NCI-H2029 (cell line): ENCODE data around the gene ADAMTS9.

Source experiments
- DNase-seq: peaks from one replicate; lab custom pipeline; 2025; lab: John Stamatoyannopoulos, UW

ADAMTS9 gene

DNA sequence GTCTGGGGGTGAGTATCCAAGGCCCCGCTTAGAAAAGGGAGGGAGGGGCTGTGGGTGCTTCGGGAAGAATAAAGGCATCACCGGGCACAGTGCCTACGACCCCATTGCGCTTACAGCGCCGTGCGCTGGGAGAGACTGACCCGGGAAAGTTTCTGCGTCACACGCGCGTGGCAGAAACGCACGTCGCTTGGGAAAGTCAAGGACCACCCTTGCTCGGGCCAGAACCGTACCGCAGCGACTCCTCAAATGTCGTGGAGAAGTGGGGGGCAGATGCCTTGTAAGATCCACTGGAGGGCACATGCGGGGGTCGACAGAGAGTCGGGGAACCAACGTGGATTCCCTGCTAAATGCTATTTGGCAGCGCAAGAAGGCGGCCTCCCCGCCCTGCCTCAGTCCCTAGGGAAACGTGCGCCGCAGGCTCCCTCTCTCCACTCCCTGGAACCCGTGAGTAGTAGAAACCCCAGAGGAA, 2.4 kb downstream of the ADAMTS9 start:
- no peak for DNase-seq

DNA sequence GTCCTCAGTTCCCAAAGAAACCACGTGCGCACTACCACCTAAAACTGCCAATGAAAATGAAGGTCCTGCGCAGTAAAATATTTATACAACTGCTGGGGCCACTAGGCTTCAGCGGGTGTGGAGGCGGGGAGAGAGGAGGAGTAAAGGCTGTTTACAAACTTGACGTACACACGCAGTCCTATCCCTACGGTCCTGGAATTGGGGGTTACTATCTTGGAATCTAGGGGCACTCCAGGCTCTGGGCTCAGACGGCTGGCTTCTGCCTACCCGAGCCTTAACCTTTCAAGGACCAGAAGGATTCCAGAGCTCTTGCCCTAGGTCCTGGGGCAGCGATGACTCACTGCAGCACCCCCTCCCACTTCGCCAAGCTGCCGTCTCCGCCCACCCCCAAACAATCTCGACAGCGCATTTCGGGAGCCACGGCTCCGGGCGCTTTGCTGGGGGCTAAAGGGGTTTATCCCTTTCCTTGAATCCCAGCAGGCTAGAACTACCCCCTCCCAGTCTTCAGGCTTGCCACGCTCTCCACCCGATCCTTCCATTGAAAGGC, 3.0 kb downstream of the ADAMTS9 start:
- no peak for DNase-seq

DNA sequence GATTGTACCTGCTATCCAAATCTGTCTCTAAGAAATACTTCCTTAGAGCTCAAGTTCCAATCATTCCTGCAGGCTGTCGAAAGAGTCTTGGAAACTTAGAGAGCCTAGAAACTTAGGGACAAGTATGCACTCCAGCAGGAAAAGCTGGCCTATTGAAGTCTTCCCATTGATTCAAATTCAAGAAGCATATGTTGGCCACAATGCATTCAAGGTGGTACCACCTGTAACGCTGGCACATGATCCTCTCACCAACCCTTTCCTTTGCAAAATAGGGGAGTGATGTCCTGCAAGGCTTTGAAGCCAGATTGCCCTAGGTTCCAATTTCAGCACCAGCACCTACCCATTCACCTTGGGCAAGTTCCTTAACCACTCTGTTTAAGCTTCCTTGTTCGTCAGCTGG, 6.0 kb downstream of the ADAMTS9 start:
- DNase-seq: no peak

DNA sequence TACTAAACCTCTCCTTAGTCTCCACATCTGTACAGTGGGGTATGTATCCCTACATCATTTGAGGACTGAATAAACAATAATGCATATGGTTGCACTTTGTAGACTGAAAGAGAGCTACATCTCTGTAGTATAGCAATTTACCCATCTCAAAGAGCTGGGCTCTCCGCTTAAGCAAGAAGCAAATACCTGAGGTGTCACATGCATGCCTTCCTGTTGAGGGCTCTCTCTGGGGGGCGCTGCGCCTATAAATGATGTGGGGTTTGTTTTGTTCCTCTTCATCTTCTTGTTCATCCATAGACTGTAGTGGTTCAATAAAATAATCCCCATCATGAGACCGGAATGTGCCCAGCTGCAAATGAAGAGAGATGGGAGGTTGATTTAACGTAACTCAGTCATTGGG, 6.8 kb downstream of the ADAMTS9 start:
- DNase-seq: no peak

DNA sequence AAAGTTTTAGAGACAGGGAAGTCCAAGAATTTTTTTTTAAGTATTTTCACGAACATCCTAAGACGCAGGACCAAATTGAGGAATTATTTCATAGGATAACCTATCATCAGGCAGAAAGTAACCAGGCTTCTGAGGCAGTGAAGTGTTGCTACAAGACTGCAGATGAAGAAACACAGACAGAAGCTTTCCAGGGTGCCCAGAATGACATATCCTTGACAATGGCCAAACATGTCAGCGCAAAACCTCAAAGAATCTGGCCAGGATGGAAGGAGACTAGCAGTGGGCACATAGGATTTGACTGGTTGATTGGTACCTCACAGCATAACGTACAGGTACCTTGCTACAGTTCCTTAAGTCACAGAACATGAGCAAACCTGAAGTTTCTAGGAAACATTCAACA, 7.5 kb downstream of the ADAMTS9 start:
- DNase-seq: no peak

DNA sequence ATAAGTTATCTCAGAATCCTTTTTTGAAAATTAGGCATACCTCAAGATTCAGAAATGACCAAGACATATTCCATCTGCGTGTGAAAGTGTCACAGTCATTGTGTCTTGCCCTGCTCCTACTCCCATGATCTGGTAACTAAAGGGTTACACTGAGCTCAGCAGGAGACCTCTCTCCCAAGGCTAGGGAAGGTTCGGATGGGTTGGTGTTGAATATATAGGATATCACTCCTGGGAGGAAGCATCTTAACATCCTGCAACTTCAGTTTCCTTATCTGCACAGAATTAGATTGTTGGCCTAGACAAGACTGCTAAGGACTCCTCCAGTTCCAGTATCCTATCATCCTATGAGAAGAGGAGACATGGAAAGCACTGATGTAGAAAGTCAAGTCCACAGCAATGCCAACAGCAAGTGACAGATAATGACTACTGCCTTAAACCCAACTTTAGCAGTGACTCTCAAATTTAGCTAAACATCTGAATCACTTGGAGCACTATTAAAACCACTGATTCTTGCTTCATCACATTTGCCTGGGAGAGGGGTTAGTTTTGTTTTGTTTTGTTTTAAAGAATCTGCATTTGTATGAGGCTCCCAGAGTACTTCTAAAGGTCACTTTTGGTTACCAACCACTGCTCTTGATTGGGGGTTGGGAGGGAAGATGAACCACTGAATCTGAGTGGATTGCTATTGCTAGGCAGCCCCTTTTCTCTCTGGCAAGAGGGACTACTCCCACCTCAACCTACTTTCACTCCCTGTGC, 9.7 kb downstream of the ADAMTS9 start:
- DNase-seq: no peak

DNA sequence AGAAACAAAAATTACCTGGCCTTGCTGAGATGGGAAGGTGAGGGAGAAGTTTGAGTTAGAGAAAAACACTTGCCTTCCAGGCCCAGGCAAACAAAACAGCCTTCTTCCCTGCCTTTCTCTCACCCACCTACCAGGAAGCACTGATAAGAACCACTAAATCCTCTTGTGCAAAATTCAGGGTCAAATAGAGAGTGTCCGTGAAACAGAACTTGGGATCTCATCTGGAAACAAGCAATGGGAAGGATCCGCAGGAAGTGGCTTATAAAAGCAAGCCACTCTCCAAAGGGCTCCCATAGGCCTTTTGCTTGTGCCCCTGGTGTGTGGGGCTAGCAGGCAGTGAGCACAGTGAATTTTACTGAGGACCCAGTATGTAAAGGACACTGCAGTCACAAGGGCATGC, 11.0 kb downstream of the ADAMTS9 start:
- no peak for DNase-seq

DNA sequence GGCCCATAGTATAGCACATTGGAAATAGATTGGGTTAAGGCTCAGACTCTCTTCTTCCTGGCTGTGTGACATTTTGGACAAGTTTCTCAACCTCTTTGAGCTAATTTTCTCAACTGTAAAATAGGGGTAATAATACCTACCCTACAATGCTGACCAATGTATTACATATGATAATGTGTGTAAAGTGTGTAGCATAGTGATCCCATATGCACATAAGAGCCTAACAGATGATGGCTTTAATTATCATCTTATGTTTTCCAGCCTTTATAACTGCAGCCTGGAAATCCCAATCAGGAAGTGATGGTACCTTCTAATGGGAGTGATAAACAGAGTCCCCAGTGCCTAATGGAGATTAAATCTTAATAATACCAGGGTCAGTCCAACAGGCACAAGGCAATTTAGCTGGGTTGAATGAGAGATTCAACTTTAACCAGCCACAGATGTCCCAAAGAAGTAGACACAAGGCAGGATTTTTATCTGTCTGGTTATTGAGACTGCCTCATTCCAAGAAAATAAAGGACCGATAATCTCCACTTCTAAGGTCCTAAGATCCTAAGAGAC, 12.0 kb downstream of the ADAMTS9 start:
- DNase-seq: no peak

DNA sequence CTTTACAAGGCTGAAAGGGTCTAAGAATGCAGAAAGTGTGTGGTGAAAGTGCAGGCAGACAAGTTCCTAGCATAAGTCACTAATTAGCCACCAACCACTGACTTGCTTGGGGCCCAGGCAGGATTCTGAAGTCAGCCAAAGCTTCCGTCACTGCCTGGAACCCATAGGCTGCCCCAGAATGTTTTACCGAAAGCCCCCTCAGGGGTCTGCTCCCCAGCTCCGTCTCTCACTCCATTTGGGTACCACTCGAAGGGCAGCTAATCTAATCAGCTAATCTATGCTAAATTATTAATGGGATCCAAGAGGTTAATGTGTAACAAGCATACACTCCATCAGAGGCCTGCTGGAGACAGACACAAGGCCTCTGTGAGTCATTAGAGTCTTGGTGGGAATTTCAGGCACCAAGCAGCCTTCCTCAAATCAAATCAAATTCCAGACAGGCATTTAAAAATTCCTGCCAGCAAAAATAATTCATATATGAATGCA, 13.2 kb downstream of the ADAMTS9 start:
- no peak for DNase-seq

DNA sequence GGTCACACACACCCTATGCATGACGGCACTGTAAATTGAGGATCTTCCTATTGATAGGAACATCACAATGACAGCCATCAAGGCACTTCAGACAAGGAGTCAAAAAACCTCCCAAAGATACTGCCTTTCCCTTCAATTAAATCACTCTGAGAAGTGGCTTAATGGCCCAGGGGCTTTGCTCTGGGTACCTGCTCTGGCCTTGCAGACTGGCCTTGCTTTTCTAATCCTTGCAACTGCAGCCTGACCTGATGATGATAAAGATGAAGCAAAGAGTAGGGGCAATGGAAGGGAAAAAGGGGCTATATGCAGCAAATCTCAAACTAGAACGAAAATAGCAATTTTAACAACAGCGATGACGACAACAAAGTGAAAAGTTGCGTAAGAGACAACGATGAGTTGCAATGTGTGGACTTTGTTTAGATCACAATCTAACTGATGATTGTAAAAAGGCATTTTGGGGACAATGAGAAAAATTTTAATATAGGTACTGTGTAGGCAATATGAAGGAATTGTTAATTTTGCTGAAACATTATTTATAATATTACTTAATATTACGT, 14.6 kb downstream of the ADAMTS9 start:
- no peak for DNase-seq

DNA sequence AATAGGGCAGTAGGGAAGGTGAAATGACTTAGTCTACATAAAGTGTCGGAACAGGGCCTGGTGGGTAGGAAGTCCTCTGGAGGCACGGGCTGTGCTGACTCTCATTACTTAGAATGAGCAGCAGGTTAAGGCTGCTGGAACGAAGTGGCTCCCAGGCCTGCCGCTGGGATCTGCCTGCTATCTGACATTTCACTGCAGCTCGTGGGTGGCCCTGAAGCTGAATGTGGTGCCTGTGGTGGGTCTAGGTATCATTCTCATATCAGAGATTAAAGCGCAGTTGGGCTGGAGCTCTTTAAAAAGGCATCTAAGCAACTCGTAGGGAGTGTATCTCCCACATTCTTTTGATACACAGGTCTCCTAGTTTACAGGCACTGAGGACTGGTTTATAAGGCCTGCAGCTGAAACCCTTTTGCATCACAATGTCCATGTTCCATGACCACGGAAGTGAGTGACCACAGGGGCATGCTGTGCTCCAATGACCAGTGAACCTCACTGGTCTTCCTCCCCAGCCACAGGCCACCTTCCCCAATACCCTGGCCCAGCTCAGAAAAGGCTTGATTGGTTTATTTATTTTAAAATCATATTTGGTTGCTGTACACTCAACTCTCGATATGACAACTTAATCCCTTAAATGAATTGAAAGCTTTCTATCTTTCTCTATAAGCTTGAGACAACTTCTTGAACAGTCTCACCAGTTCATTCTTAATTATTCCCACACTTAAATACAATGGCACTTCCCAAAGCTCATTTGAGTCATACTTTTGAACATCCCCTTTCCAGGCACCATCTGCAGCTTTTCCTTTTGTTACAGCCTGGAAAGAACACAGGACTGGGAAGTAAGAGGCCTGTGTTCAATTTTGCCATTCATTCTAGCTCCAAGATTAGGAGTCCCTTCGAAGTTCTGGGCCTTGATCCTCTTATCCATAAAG, 19.0 kb downstream of the ADAMTS9 start:
- DNase-seq: no peak

DNA sequence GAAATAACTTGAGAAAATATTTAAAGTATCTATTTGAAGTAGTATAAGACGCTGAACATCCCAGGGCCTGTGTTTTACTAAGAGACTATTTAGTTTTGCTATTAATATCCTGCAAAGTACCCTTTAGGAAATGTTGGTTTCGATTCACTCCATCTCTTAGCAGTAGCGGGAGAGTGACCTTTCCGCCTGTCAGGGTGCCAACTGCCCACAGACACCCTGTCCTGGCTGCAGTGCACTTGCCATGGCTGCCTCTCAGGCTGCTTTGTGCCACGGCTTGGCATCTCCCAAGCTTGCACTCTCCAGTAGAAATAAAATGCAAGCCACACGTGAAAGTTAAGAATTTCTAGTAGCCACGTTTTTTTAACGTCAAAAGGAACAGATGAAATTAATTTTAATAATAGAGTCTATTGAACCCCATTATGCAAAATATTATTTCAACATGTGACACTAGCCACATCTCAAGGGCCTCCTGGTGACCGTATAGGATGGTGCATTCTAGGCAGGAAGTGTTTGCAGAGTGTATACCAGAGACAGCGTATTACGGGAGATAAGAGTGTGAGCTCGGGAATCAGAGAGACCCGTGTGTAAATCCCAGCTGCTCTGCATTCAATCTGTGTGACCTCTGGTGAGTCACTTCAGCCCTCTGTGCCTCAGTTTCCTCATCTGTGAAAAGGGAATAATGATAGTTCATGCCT, 19.8 kb downstream of the ADAMTS9 start:
- DNase-seq: no peak

DNA sequence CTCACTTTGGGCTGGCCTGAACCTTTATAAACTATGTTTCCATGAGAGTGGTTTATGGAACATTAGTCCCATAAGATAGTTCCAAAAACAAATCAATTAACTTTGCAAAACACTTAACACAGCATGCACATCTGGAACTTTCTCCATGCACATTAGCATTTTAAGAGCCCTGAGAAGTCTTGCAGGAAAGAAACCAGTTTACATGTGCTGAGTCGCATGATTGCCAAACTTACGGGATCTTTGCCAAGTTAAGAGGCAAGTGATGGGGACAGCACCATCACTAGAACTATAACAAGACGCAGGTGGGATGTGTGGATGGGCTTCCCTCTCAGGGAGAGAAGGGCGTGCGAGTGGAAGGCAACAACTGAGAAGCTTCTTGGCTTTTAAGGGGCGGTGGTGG, 20.7 kb downstream of the ADAMTS9 start:
- no peak for DNase-seq

DNA sequence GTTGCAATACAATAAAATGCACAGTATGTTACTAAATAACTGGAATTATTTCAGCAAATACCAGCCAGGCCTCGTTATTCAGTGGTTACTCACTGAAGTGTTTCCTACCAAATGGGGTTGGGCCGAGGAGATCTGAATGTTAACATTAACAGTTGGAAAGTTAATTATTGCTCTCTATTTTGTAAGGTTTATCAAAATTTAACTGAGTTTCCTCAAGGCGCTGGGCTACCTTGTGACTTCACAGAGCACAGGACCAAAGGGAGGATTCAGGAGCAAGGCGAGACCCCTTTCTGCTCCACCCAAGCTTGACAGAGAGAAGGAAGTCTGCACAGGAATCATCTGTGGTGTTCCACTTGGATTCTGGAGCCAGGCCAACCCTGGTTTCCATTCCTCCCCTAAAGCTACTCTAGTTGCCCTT, 21.6 kb downstream of the ADAMTS9 start:
- no peak for DNase-seq

DNA sequence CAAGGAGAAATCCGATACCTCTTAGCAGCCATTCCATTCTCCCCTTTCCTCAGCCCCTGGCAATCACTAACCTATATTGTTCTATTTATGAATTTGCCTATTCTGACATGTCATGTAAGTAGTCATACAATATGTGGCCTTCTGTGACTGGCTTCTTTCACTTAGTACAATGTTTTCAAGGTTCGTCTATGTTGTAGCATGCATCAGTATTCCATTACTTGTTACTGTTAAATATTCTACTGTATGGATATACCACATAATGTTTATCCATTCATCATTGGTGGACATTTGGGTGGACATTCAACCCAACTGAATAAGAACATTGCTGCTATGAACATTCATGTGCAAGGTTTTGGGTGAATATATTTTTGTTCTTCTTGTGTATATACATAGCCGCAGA, 23.4 kb downstream of the ADAMTS9 start:
- DNase-seq: no peak

DNA sequence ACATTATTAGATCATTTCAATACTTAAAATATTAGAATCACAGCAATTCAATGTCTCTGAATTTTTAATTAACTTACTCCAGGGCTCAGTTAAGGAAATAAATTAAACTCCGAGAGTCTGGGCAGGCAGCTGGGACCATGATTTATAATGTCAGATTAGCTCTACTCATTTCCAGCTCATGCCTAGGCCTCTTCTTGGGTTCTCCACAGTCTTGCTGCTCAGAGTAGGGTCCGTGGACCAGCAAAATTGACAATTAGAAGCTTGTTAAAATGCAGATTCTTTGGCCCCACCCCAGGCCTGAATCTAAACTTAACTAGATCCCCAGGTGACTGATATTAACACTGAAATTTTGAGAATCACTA, 28.2 kb downstream of the ADAMTS9 start:
- no peak for DNase-seq

DNA sequence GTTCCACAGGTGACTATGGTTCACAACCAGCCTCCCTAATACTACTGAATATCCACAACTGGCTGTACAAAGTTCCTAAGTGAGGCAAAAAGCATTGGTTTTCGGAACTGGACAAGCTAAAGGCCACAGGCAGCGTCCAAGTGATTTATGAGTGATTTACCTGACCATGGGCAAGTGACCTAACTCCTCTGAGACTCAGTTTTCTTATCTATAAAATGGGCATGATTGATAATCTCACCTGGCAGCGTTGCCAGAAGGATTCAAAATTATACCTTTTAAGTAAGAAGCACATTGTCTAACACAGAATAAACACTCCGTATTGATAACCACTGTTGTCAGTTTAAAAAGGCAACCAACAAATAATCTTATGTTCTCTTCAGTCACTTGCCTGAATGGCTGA, 29.8 kb downstream of the ADAMTS9 start:
- DNase-seq: no peak

DNA sequence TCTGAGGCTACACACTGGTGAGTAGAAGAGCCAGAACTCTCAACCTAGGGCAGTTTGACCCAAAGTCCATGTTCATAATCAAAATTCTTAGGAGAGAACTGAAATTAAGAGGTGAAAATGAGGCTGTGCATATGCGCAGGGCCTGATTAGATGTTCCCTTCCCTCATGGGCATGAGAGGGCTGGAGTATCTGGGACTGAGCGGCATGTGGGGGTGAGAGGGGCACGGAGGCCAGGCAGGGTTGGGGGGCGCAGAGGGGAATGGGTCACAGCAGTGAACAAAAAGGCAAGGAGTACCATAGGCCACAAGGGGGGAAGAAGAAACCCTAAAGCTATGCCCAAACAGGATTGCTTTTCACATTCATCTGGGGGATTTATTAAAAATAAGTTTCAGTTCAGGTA, 31.3 kb downstream of the ADAMTS9 start:
- DNase-seq: no peak

DNA sequence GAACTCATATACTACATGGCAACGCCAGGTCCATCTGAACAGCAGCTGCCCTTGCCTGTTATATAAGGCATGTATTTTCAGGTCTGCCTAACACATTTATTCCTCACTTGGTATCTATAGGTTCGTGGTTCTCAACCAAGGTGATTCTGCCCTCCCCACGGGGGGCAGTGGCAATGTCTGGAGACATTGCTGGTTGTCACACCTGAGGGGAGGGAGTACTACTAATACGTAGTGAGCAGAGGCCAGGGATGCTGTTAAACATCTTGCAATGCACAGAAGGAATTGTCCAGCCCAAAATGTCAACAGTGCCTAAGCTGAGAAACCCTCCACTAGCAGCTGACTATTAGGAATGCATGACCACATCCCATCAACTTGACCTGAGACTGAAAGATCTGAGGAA, 32.6 kb downstream of the ADAMTS9 start:
- DNase-seq: no peak

DNA sequence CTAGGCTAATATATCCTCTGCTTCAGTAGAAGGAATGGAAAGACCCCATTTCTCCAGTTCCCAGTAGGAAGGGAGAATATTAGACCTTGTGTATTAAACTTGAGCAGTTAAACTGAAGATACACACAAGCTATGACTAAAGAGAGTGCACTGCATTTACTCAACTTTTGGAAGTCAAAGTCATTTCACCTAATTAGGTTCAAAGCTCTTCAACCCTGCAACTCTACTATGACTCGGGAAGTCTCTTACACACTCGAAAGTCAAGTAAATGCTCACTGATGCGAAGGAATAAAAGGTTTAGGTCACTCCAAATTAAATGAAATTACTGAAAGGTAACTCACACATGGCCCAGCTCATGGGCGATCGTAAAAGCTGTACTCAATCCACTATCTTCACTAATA, 33.8 kb downstream of the ADAMTS9 start:
- no peak for DNase-seq

DNA sequence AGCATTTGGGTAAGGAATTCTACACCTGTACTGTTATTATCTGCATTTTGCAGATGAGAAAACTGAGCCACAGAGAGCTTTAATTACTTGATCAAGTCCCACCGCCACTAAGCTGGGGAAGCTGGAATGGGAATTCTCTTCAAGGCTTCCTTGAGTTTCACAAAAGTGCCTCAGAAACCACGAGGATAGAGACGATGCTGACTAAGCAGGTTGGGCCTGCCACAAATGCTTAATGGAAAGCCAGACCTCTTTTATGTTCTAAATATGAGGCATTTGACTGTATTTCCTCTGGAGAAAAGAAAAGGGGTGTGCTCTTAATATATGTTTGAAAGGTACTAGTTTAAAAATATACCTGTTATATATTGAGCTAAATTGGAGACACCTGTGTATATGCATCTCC, 34.7 kb downstream of the ADAMTS9 start:
- DNase-seq: no peak
